Calu3 (cell line): Measurements from ENCODE around the gene CDKL4. TPM values are rescaled to one million over a fixed set of nuclear protein-coding genes. Genes with fewer than 3 reads are reported as not detected.
A peak's percentile ranks its signal among the peaks of the same experiment; 100 is the strongest.

Experiments
- Bru-seq: library from RNA; stranded (reverse); fragments of 400-500 nt; gene quantifications from one replicate; lab custom pipeline; 2021; lab: Mats Ljungman, UMichigan
- BruChase-seq, 2 experiments: library from RNA; stranded (reverse); fragments of 400-500 nt; gene quantifications; one replicate each; lab custom pipeline; 2021; lab: Mats Ljungman, UMichigan
- BruUV-seq: library from RNA; stranded (reverse); fragments of 400-500 nt; replicated peaks from 2 replicates; lab custom pipeline; 2021; lab: Mats Ljungman, UMichigan
- CTCF ChIA-PET: fragments of 300-600 bp; sonication (Branson Sonifier 250); formaldehyde crosslinking; loops from one replicate; lab custom pipeline; 2022; ENCODE audit warnings: antibody characterized with exemption; lab: Charles Lee
- DNase-seq: peaks from one replicate; pipeline ENCODE4 v3.0.0; 2022
- H3K27ac Mint-ChIP-seq: one replicate; pipeline ENCODE4 v1.8.0; 2022; ENCODE audit warnings: mixed read lengths; ENCODE audit not compliant: unreplicated experiment
- H3K27me3 Mint-ChIP-seq: one replicate; pipeline ENCODE4 v1.8.0; 2022; ENCODE audit warnings: mixed read lengths; ENCODE audit not compliant: unreplicated experiment
- H3K36me3 Mint-ChIP-seq: one replicate; pipeline ENCODE4 v1.8.0; 2022; ENCODE audit warnings: mild to moderate bottlenecking, moderate library complexity, mixed read lengths; ENCODE audit not compliant: insufficient read depth, unreplicated experiment
- H3K4me1 Mint-ChIP-seq: one replicate; pipeline ENCODE4 v1.8.0; 2022; ENCODE audit warnings: mild to moderate bottlenecking, low read depth, mixed read lengths; ENCODE audit not compliant: unreplicated experiment
- H3K4me3 Mint-ChIP-seq: one replicate; pipeline ENCODE4 v1.8.0; 2022; ENCODE audit warnings: mild to moderate bottlenecking, low read depth, moderate library complexity, mixed read lengths; ENCODE audit not compliant: unreplicated experiment
- H3K9me3 Mint-ChIP-seq: one replicate; pipeline ENCODE4 v1.8.0; 2022; ENCODE audit warnings: low read depth, mixed read lengths; ENCODE audit not compliant: unreplicated experiment
- intact Hi-C: fragments of 100-400 bp; cut with micrococcal nuclease; formaldehyde crosslinking; loops from one replicate; pipeline ENCODE4 v1.10.0; 2022; ENCODE audit not compliant: unreplicated experiment
- long read RNA-seq: library from polyadenylated mRNA; stranded (forward); transcript quantifications from one replicate; pipeline ENCODE4 v2.0.0, GENCODE V29; 2022
- total RNA-seq: library from RNA; stranded (reverse); gene quantifications from 2 replicates; pipeline ENCODE4 v1.2.3, GENCODE V29; 2022
- TF ChIP-seq, protein P1 (sequence below): fragments of 200-600 bp; IDR thresholded peaks from one replicate; pipeline ENCODE4 v1.8.0; 2022; ENCODE audit warnings: antibody characterized with exemption; ENCODE audit not compliant: unreplicated experiment

The CDKL4 gene
- total RNA-seq: 0.83 and 1.3 TPM in 2 replicates
- percentile 53 among the genes with signal in this experiment for Bru-seq, nascent RNA
- BruChase-seq, experiment 1, labeled RNA remaining after a 6-hour chase: percentile 45 among the genes with signal in this experiment
- BruChase-seq, experiment 2, labeled RNA remaining after a 2-hour chase: percentile 41 among the genes with signal in this experiment
- long read RNA-seq: 0 reads

- peaks cover 4% of the 10 kb centered on the region for H3K36me3 Mint-ChIP-seq
- intact Hi-C loops: no loop called here
- no peaks in the 10 kb centered on the region for H3K4me1 Mint-ChIP-seq
Observed at GRCh38 chr2:39243469-39244123, at the start of gene CDKL4. Gene CDKL4 (minus strand): TSS chr2:39243970.

DNA sequence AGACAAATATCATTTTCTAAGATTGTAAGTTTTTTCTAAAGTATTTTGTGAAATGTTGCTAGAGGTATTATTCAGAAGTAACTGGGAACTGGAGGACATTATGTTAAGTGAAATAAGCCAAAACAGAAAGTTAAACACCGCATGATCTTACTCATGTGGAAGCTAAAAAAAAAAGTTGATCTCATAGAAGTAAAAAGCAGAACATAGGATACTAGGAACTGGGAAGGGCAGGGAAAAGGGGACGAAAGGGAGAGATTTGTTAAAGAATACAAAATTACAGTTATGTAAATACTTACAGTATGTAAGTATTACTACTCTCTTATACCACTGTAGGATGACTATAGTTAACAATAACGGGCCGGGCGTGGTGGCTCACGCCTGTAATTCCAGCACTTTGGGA lies 46.7 kb upstream of the CDKL4 start:
- Mint-ChIP-seq H3K4me3 (no peak overlapping the region), H3K27me3 (no peaks in the 10 kb centered on the region), H3K27ac (no peak overlapping the region), H3K9me3 (no peaks in the 10 kb centered on the region), H3K4me1 (no peaks in the 10 kb centered on the region), H3K36me3 (peaks cover 20% of the 10 kb centered on the region)
- CTCF ChIA-PET: no interaction called here
- intact Hi-C loops: no loop called here
- no peak for DNase-seq
- BruUV-seq: no TSS peak
- TF ChIP-seq, protein P1, sequence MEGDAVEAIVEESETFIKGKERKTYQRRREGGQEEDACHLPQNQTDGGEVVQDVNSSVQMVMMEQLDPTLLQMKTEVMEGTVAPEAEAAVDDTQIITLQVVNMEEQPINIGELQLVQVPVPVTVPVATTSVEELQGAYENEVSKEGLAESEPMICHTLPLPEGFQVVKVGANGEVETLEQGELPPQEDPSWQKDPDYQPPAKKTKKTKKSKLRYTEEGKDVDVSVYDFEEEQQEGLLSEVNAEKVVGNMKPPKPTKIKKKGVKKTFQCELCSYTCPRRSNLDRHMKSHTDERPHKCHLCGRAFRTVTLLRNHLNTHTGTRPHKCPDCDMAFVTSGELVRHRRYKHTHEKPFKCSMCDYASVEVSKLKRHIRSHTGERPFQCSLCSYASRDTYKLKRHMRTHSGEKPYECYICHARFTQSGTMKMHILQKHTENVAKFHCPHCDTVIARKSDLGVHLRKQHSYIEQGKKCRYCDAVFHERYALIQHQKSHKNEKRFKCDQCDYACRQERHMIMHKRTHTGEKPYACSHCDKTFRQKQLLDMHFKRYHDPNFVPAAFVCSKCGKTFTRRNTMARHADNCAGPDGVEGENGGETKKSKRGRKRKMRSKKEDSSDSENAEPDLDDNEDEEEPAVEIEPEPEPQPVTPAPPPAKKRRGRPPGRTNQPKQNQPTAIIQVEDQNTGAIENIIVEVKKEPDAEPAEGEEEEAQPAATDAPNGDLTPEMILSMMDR: no peak

More at GRCh38 chr2:39243469-39244123, at the start of gene CDKL4:
- Mint-ChIP-seq H3K27ac (no peak within 1 kb of the TSS), H3K9me3 (no peaks in the 10 kb centered on the region), H3K27me3 (no peaks in the 10 kb centered on the region), H3K4me3 (no peak within 1 kb of the TSS)
- CTCF ChIA-PET: no interaction called here
- TF ChIP-seq, protein P1: no peak
- BruUV-seq: no TSS peak
- no peak for DNase-seq

DNA sequence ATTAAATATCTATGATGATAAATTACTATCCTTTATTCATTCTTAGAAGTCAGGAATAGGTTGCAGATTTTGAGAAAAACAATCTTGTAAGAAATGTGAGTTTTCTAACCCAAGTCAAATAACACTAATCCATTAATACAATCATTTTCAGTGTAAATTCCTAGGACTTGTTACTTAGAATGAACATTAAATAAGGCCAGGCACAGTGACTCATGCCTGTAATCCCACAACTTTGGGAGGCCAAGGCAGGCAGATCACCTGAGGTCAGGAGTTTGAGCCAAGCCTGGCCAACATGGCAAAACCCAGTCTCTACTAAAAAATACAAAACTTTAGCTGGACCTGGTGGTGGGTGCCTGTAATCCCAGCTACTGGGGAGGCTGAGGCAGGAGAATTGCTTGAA lies 45.8 kb upstream of the CDKL4 start:
- no TSS peak for BruUV-seq
- intact Hi-C loops: no loop called here
- H3K27me3 Mint-ChIP-seq: no peaks in the 10 kb centered on the region
- no peak overlapping the region for H3K4me3 Mint-ChIP-seq
- TF ChIP-seq, protein P1: no peak
- DNase-seq: no peak
- H3K36me3 Mint-ChIP-seq: peaks cover 20% of the 10 kb centered on the region
- no peaks in the 10 kb centered on the region for H3K4me1 Mint-ChIP-seq
- CTCF ChIA-PET: no interaction called here
- H3K27ac Mint-ChIP-seq: no peak overlapping the region
- H3K9me3 Mint-ChIP-seq: no peaks in the 10 kb centered on the region

DNA sequence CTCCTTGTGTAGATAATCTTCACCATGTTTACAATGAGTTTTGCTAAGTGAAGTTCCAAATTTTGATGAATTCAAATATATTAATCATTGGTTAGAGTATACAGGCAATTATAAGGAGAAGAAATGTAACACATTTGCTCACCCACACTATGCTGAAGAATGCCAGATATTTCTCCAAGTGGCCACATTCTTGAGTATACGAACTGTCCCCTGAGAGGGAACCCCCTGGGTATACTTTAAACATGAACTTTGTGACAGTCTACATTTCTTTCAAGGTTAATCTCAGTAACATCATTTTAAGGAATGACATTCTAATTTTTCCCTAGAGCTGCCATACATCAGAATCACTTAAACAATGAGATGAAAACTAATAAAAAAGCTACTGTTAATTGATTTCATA lies 39.8 kb upstream of the CDKL4 start:
- CTCF ChIA-PET: no interaction called here
- Mint-ChIP-seq H3K27ac (no peak overlapping the region), H3K4me3 (no peak overlapping the region), H3K9me3 (no peaks in the 10 kb centered on the region), H3K36me3 (peaks cover 2% of the 10 kb centered on the region), H3K4me1 (no peaks in the 10 kb centered on the region), H3K27me3 (no peaks in the 10 kb centered on the region)
- TF ChIP-seq, protein P1: no peak
- intact Hi-C loops: no loop called here
- DNase-seq: no peak
- no TSS peak for BruUV-seq
